GM19324 (cell line): Measurements from ENCODE around the gene ZNF75A.

Experiments used
- ATAC-seq: cut with Tn5 transposase; IDR thresholded peaks from one replicate; pipeline ENCODE4 v1.9.1; 2021; ENCODE audit warnings: mild to moderate bottlenecking, moderate library complexity; ENCODE audit not compliant: unreplicated experiment, low FRiP score

Gene ZNF75A

DNA sequence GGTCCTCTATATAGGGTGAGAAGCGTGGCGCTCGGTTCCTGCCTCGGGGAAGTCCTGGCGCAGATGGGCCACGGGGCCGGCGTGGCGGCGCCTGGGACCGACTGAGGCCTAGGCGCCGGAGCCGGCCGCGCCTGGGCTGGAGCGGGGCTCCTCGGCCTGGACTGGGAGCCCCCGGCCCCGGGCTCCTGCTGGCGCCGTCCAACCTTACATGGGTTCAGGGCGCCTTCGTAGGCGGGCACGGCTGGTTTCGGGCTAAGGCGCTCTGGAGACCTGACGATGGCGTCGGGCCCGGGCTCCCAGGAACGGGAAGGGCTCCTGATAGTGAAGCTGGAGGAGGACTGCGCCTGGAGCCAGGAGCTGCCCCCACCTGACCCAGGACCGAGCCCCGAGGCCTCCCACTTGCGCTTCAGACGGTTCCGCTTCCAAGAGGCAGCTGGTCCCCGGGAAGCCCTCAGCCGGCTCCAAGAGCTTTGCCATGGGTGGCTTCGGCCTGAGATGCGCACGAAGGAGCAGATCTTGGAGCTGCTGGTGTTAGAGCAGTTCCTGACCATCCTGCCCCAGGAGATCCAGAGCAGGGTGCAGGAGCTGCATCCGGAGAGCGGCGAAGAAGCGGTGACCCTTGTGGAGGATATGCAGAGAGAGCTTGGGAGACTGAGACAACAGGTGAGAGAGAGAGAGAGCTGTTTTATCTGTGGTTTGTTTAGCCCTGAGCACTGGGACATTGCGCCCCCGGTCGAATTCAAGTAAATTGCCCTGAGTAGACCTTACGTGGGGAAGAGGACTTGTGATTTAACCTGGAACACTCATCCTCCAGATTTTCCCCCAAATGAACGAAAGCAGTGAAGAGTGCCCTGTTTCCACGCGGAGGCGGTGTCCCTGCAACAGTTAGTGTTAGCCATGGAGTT, 21.5 kb upstream of the ZNF75A start:
- peak; percentile 27 for ATAC-seq

DNA sequence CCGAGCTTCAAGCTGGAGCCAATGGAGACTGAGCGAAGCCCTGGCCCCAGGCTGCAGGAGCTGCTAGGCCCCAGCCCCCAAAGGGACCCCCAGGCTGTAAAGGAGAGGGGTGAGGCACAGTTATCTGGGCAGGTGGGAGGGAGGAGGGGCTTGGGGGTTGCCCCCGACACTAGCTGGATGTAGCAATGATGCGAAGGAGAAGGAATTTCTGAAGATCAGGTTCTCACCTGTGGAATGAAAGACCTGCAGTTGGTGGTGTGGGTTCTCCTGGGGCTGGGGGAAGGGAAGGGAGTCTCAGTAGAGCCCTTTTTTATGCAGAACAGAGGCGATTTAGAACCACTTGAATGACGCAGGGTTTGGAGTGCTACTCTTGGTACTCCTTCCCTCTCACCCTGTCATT, 20.2 kb upstream of the ZNF75A start:
- ATAC-seq, result no peak

DNA sequence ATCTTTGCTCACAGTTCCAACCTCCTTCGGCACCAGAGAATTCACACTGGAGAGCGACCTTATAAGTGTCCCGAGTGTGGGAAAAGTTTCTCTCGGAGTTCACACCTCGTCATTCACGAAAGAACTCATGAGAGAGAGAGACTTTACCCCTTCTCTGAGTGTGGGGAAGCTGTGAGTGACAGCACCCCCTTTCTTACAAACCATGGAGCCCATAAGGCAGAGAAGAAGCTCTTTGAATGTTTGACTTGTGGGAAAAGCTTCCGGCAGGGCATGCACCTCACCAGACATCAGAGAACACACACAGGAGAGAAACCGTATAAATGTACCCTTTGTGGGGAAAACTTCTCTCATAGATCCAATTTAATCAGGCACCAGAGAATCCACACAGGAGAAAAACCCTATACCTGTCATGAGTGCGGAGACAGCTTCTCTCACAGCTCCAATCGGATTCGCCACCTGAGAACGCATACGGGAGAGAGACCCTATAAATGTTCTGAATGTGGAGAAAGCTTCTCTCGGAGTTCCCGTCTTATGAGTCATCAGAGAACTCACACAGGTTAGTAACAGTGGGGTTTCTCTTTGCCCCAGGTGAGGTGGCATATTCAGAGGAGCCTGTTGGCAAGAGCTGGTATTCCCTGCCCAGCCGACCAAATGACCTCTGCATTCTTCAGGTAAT, 15.2 kb upstream of the ZNF75A start:
- ATAC-seq, result no peak

DNA sequence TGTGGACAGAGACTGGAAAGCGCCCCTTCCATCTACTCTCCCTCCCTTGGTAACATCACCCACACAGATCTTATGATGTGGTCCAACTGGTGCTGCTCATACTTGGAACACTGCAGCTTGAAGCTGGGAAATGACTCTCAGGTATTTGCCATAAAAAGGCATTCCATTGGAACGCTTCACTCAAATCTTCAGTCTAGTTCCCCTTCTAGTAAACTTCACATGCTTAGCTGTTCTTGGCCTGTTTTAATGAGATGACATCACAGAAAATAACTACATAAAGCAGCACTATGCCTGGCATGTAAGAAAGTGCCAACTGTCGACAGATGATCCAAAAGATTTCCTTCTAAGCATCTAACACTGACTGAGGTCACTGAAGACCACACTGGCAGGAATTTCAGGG, 12.7 kb upstream of the ZNF75A start:
- ATAC-seq, result no peak

DNA sequence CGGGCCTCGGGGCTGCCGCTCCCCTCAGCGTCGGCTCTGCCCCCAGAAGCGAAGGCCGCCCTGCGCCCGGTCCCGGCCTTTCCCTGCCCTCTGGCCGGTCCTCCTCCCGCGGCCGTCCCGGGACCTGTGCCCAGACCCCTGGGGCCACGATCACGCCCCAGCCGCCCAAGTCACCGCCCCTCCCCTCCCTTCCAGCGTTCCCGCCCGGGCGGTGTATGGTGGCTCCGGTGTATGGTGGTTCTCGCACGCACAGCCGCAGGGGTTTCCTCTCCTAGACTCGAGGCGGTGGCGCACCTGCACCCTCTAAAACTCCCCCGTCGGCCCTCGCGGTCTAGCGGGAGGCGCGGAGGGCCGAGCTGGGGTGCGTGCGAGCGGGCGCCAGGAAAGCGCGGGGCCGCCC, 10.1 kb upstream of the ZNF75A start:
- no peak for ATAC-seq

DNA sequence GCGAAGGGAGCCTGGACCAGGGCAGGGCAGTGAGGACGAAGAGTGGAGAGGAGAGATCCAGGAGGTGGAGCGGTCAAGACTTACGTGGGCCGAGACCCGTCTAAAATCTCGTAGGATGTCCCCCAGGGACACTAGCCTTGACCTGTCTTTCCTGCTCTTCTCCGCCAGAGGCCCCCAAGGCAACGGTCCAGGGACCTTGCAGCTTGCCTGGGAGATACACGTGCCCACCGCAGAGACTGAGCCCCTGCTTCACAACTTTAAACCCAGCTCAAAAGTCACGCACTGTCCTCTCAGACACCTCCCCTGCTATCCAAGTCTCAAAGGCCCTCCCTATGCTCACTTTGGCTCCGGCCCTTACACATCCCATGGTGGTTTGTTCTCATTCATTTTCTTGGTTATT, 9.5 kb upstream of the ZNF75A start:
- no peak for ATAC-seq

DNA sequence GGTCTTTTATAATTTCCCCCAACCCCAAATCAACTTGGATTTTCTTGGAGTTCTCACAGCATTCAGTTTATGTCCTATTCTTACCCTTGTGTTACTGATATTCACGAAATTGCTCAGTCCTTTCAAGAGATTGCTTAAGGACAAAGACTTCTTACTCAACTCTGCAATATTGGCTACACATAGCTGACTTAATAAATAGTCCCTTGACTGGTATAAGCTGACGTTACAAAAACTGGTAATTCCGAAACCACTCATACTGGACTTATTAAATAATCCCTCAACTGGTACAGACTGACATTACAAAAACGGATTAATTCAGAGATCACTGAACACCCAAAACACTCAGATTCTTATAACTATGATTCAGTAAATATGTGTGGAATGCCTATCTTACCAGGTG, 927 bp upstream of the ZNF75A start:
- ATAC-seq, result no peak

DNA sequence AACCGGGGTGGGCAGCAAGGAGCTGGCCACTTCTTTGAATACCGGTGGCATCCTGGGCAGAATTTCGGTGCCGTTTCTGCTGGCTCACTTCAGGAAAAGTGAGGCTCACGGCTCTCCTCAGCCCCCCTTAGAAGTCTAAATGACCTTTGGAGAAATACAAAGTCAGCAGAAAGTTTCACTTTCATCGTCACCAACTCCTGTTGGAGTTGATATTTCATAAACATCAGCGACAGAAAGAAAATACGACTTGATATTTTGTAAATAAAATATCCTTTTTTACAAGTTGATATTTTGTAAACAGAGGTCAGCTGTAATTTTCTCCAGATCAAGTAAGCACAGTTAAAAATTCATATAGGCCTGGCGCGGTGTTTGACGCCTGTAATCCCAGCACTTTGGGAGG, 781 bp downstream of the ZNF75A start:
- ATAC-seq, result no peak

DNA sequence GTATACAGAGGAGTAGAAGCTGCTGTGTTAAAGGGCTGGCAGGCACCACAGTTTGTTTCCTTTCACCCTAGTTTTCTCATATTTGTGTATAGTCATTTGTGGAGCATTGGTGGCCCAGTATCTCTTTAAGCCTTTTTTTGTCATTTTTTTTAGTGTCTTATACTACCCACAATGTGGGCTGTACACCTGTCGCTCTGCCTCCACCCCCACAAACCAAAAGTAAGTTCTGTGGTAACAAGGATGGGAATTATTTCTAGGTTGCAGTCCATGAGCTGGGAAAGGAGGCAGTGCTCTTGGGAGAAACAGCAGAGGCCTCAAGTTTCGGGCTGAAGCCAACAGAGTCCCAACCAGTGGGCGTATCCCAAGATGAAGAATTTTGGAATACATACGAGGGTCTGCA, 6.2 kb downstream of the ZNF75A start:
- ATAC-seq, result no peak

DNA sequence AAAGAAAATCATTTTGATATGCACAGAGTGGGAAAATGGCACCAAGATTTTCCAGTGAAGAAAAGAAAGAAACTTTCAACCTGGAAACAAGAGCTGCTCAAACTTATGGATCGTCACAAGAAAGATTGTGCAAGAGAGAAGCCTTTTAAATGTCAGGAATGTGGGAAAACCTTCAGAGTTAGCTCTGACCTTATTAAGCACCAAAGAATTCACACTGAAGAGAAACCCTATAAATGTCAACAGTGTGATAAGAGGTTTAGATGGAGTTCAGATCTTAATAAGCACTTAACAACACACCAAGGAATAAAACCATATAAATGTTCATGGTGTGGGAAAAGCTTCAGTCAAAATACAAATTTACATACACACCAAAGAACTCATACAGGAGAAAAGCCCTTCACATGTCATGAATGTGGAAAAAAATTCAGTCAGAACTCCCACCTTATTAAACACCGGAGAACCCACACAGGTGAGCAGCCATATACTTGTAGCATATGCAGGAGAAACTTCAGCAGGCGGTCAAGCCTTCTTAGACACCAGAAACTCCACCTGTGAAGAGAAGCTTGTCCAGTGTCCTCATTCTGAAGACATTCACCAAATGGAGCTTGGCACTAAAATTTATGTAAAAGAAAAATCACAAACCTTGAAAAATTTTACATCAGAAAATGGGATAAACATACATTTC, 12.2 kb downstream of the ZNF75A start:
- ATAC-seq, result no peak

DNA sequence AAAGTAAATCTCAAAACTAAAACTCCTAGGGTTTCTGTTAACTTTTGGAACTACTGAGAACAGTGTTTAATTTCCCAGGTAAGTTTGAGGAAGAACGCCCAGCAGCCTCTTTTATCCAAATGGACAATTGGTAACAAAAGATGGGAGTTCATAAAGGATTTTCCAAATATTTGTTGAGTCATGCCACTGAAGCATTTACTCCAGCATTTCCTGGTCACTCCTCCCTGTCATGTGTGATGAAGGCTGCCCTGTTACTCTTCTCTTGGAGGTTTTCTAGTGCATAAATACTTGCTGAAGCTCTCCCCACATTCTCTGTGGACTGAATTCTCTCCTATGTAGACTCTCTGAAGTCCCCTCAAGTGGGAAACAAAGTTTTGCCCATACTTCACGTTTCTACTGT, 16.5 kb downstream of the ZNF75A start:
- no peak for ATAC-seq

DNA sequence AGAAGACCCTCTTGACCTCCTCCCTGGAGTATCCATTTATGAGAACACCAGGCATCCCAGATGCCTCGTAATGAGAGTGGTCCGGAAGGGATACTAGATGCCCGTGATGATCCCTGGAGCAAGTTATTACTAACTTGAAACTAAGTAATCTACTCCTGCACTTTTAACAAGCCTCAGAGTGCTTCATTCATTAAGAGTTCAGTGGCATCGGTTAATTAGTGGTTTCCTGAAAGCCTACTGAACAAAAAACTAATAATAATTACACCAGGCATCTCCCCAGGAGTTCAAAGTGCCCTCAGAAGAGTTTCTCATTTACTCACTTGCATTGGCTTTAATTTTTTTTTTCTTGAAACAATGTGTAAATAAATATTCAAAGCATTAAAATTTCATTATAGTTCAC, 22.2 kb downstream of the ZNF75A start:
- ATAC-seq, result no peak

DNA sequence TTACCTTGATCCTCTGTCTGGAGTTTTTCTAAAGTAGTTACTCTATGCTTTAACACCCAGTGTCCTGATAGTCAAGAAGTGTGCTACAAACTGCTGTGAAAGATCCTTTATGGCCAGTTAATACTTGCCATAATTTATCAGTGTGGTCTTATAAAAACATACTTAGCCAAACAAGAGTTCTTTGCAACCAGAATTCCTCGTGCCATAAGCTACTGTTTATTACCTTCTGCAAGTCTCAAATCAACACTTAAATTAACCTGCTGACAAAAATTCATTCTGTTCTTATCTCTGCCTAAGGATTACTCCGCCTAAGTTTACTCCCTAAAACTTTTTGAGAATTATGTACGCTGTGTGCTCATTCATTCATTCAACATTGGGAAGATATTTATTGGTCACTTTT, 22.8 kb downstream of the ZNF75A start:
- ATAC-seq, result no peak

DNA sequence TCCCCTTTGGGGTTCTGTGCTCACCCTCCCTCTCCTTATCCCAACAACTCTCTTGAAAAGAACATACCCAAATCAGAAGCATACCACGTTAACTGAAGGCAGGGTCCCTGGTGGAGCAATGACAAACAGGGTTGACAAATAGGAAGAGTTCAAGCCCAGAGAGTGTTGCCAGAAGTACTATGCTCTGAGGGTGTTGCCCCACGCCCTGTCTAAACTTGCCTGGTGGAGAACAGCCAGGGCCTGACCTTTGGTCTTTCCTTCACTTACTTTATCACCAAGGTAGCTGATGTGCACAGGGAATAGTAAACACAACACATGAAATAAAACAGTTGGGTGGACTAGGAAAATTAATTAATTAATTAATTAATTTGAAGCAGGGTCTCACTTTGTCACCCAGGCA, 23.3 kb downstream of the ZNF75A start:
- ATAC-seq, result no peak

DNA sequence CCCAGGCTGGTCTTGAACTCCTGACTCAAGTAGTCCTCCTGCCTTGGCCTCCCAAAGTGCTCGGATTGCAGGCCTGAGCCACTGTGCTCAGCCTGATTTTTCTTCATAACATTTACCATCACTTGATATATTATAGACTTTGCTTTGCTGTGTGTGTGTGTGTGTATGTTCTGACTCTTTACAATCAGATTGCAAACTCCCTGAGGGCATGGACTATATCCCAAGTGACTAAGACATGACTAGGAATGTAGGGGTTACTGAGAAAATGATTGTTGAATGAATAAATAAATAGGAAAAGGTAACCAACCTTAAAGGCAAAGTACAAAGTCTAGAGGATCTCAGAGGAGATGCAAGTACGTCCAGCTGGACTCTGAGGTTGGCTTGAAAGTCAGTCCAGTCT, 40.7 kb downstream of the ZNF75A start:
- no peak for ATAC-seq

DNA sequence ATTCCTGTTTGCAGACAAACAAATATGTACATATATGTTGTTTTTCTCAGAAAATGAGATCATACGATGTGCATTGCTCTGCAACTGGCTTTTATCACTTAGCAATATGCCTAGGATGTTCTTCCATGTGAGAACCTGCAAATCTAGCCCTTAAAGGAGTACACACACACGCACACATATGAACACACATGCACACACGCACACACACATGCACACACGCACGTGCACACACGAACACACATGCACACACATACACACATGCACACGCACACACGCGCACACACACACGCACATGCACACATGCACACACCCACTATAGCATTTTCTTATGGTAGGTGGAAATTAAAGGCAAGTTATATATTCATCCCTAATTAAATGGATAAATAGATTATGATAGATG, 42.3 kb downstream of the ZNF75A start:
- ATAC-seq, result no peak

DNA sequence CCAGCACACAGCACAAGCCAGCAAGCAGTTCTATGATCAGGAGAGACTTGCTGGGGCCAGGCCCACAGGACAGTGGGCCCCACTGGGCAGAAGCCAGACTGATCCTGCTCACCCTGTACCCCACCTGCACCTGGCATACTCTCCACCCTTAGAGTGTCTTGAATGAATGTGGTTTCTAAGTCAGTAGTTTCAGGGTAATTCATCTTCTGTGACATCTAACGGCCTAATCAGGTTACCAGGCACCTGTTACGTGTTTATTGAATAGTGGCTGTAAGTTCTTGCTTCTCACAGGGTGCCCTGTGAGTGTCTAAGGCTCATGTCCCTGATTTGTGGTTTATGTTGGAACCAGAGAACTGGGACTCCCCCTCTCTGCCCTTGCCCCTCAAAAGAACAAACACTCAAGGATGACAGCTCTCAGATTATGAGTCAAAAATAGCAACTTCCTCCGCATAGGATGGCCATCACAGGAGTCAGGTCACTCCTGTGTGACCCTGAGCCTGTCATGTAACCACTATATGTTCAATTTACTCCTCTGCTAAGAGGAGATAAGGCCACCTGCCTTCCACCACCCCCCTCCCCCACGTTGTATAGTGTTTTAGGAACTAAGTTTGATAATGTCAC, 43.4 kb downstream of the ZNF75A start:
- no peak for ATAC-seq

DNA sequence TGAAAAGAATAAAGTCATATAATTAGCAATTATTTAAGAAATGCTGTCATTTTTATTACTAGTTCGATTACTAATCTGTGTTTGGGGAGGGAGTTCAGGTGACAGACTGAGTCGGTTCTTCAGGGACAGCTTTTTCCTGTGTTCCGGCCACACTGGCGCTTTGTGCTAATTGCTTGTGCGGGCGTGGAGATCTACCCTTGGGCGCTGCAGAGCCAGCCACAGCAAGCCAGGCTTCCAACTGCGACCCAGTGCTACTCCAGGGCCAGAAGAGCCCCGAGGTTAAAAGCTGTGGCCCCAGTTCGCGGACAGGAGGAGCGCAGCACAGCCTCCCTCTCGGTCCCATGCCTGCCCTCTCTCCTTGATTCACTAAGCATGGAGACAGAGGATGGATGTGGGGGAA, 43.9 kb downstream of the ZNF75A start:
- ATAC-seq, result no peak

DNA sequence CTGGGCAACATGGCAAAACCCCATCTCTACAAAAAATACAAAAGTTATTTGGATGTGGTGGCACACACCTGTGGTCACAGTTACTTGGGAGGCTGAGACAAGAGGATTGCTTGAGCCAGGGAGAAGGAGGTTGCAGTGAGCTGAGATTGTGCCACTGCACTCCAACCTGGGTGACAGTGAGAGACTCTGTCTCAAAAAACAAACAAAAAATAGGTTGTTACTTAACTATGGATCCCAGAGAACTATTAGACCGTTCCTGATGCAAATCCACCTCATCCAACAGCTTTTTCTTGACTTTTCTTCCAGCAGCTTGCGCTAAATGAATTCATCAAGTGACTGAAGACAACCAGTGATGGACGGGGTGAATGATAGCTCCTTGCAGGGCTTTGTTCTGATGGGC, 50.3 kb downstream of the ZNF75A start, which contains the start of gene OR2C1:
TSS of gene OR2C1 (plus strand) at position 301 of the 400 bp plus-strand sequence. CDS start at position 353, 52 bp downstream.
- no peak for ATAC-seq

DNA sequence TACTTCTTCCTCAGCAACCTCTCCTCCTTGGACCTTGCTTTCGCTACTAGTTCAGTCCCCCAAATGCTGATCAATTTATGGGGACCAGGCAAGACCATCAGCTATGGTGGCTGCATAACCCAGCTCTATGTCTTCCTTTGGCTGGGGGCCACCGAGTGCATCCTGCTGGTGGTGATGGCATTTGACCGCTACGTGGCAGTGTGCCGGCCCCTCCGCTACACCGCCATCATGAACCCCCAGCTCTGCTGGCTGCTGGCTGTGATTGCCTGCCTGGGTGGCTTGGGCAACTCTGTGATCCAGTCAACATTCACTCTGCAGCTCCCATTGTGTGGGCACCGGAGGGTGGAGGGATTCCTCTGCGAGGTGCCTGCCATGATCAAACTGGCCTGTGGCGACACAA, 50.8 kb downstream of the ZNF75A start:
- no peak for ATAC-seq

DNA sequence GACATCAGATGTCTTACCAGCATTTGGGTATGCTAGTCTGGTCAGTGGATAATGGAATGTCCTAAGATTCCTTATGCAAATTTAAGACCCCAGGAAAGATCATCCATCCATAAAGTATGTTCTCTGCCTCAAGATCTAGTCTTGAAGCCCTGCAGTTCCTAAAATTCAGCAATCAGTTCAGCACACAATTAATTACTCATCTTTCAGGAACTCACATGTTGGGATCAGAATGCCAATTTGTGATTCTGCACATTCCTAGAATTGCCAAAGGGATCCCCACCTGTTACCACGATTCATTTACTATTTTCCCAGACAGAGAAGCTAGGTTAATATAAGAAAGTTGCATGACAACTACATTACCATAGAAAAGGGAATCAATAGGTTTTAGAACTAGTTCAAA, 53.6 kb downstream of the ZNF75A start:
- ATAC-seq, result no peak
